BE2C (cell line): Measurements from ENCODE around the gene FAM114A1. TPM values are rescaled to one million over a fixed set of nuclear protein-coding genes. Genes with fewer than 3 reads are reported as not detected.

Experiments used
- DNase-seq: peaks from one replicate; pipeline ENCODE4 v3.0.0-alpha.2; 2020
- H3K27me3 ChIP-seq: fragments of 250-450 bp; sonication (Bioruptor Pico); 2 replicates; pipeline ENCODE4 v1.5.1; 2020; ENCODE audit warnings: mild to moderate bottlenecking
- H3K36me3 ChIP-seq: fragments of 250-450 bp; sonication (Bioruptor Pico); 2 replicates; pipeline ENCODE4 v1.5.1; 2020; ENCODE audit warnings: mild to moderate bottlenecking
- H3K4me1 ChIP-seq: fragments of 250-450 bp; sonication (Bioruptor Pico); 2 replicates; pipeline ENCODE4 v1.5.1; 2020
- H3K4me3 ChIP-seq: 2 replicates; pipeline ENCODE4 v1.5.1; 2011; ENCODE audit warnings: low read depth, low read length
- H3K9me3 ChIP-seq: fragments of 250-450 bp; sonication (Bioruptor Pico); 2 replicates; pipeline ENCODE4 v1.5.1; 2020
- polyA plus RNA-seq: library from polyadenylated mRNA; unstranded; fragments of >200 nt; gene quantifications from one replicate; pipeline ENCODE4 v1.2.1, GENCODE V29; 2012; ENCODE audit warnings: low read depth, missing spikeins; ENCODE audit not compliant: insufficient read length, insufficient read depth
- TF ChIP-seq, protein P1 (sequence below): IDR thresholded peaks from 2 replicates; pipeline ENCODE4 v1.5.1; 2012; ENCODE audit warnings: mild to moderate bottlenecking, low read depth, low read length

FAM114A1 gene
- polyA plus RNA-seq = not detected

GRCh38 chr4:38867478-38868058, at the start of gene FAM114A1:
Gene FAM114A1 (plus strand): TSS chr4:38867806. CDS start chr4:38878079, 10,273 bp downstream.
- TF ChIP-seq, protein P1, sequence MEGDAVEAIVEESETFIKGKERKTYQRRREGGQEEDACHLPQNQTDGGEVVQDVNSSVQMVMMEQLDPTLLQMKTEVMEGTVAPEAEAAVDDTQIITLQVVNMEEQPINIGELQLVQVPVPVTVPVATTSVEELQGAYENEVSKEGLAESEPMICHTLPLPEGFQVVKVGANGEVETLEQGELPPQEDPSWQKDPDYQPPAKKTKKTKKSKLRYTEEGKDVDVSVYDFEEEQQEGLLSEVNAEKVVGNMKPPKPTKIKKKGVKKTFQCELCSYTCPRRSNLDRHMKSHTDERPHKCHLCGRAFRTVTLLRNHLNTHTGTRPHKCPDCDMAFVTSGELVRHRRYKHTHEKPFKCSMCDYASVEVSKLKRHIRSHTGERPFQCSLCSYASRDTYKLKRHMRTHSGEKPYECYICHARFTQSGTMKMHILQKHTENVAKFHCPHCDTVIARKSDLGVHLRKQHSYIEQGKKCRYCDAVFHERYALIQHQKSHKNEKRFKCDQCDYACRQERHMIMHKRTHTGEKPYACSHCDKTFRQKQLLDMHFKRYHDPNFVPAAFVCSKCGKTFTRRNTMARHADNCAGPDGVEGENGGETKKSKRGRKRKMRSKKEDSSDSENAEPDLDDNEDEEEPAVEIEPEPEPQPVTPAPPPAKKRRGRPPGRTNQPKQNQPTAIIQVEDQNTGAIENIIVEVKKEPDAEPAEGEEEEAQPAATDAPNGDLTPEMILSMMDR = no peak
- peak; percentile 72 for DNase-seq
- Histone ChIP-seq H3K27me3 (no peaks in the 10 kb centered on the region), H3K36me3 (no peaks in the 10 kb centered on the region), H3K9me3 (no peaks in the 10 kb centered on the region), H3K4me3 (peak within 1 kb of the TSS; percentile 60), H3K4me1 (no peaks in the 10 kb centered on the region; the same call in 1 of the 2 replicates)

GRCh38 chr4:38818441-38818976, 49.1 kb upstream of the FAM114A1 start:
- DNase-seq = no peak
- TF ChIP-seq, protein P1 = no peak
- H3K4me3 ChIP-seq = no peak overlapping the region
- no peaks in the 10 kb centered on the region for H3K9me3 ChIP-seq
- no peaks in the 10 kb centered on the region for H3K4me1 ChIP-seq
- no peaks in the 10 kb centered on the region for H3K27me3 ChIP-seq
- no peaks in the 10 kb centered on the region for H3K36me3 ChIP-seq

- no peaks in the 10 kb centered on the region for H3K9me3 ChIP-seq
- no peak overlapping the region for H3K4me3 ChIP-seq
- no peaks in the 10 kb centered on the region for H3K27me3 ChIP-seq
- no peak for DNase-seq
- no peaks in the 10 kb centered on the region for H3K4me1 ChIP-seq
- TF ChIP-seq, protein P1 = no peak
- no peaks in the 10 kb centered on the region for H3K36me3 ChIP-seq
Measured at GRCh38 chr4:38819569-38819968, 48.0 kb upstream of the FAM114A1 start.

DNA sequence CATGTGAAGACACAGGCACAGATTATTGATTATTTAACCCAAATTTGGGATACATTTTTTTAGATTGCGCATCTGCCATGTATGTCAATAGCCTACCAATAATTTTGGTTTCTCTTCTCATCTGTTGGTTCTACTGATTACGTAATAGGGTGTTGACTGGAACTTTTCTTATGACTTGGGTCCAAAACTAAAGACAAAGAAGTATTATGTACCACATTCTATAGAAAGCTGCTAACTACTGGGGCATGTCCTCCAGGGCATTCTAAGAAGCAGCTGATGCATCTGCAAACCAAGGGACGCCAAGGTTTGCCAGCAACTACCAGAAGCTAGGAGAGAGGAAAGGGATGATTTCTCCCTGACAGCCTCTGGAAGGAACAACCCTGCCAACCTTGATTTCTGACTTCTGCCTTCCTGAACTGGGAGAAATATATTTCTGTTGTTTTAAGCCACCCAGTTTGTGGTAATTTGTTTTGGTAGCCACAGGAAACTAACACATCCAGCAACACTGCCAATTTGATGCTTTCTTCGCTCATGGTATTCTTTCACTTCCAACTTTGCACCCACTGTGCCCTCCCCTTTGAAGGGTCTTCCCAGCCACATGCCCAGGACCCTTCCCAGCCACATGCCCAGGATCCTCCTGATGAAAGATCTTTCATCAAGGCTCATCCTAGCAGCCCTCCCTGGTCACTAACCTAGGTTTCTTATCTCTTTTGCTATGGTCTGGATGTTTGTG, 47.1 kb upstream of the FAM114A1 start:
- DNase-seq = no peak
- Histone ChIP-seq H3K9me3 (no peaks in the 10 kb centered on the region), H3K4me1 (no peaks in the 10 kb centered on the region), H3K27me3 (no peaks in the 10 kb centered on the region), H3K4me3 (no peak overlapping the region), H3K36me3 (no peaks in the 10 kb centered on the region)
- TF ChIP-seq, protein P1 = no peak

DNA sequence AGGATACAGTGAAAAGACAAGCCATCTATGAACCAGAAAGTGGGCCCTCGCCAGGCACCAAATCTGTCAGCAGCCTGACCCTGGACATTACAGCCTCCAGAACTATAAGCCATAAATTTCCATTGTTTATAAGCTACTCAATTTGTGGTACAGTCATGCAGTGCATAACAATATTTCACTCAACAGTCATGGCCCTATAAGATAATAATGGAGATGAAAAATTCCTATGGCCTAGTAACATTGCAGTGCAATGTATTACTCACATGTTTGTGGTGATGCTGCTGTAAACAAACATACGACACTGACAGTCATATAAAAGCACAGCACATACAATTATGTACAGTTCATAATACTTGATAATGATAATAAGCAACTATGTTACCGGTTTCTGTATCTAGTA, 45.9 kb upstream of the FAM114A1 start:
- no peaks in the 10 kb centered on the region for H3K27me3 ChIP-seq
- no peaks in the 10 kb centered on the region for H3K36me3 ChIP-seq
- TF ChIP-seq, protein P1 = no peak
- H3K4me3 ChIP-seq = no peak overlapping the region
- DNase-seq = no peak
- no peaks in the 10 kb centered on the region for H3K9me3 ChIP-seq
- no peaks in the 10 kb centered on the region for H3K4me1 ChIP-seq
